H1 (cell line): ENCODE measurements around the gene MAP1LC3A. TPM values are rescaled to one million over a fixed set of nuclear protein-coding genes. Genes with fewer than 3 reads are reported as not detected.
A peak's percentile ranks its signal among the peaks of the same experiment; 100 is the strongest.

Experiments used
- CTCF ChIA-PET: fragments of 300-600 bp; sonication (Branson Sonifier 250); formaldehyde crosslinking; loops from one replicate; lab custom pipeline; 2021; ENCODE audit not compliant: partially characterized antibody; lab: Charles Lee
- POLR2A ChIA-PET: fragments of 300-600 bp; sonication (Branson Sonifier 250); formaldehyde crosslinking; loops from one replicate; lab custom pipeline; 2021; ENCODE audit warnings: inconsistent platforms; ENCODE audit not compliant: partially characterized antibody; lab: Charles Lee
- DNase-seq, 2 experiments: peaks; one replicate each; pipeline versions ENCODE4 v3.0.0 to v3.0.0-alpha.2; 2010 to 2022; ENCODE audit warnings: low spot score in 2 of 2, low read depth in 1 of 2, mixed read lengths in 1 of 2
- FAIRE-seq: peaks from 2 replicates; lab custom pipeline; 2011; peaks lifted over from hg19 to GRCh38; lab: Jason Lieb, UNC
- H2AFZ ChIP-seq: 2 replicates; pipeline ENCODE4 v1.8.1; 2012; ENCODE audit warnings: low read length, inconsistent platforms
- H2AK5ac ChIP-seq: 2 replicates; pipeline ENCODE4 v1.6.1; 2013; ENCODE audit warnings: low read depth, low read length
- H2BK120ac ChIP-seq: replicated peaks from 2 replicates; pipeline ENCODE3; 2013; ENCODE audit warnings: low read depth, low read length, inconsistent platforms
- H2BK12ac ChIP-seq: 2 replicates; pipeline ENCODE4 v1.6.1; 2013; ENCODE audit warnings: low read depth, low read length
- H2BK15ac ChIP-seq: 2 replicates; pipeline ENCODE4 v1.6.1; 2013; ENCODE audit warnings: low read length
- H2BK20ac ChIP-seq: 2 replicates; pipeline ENCODE4 v1.6.1; 2013; ENCODE audit warnings: low read length
- H2BK5ac ChIP-seq: 2 replicates; pipeline ENCODE4 v1.6.1; 2013; ENCODE audit warnings: low read depth, low read length
- H3K14ac ChIP-seq: 2 replicates; pipeline ENCODE4 v1.6.1; 2013; ENCODE audit warnings: inconsistent platforms; ENCODE audit not compliant: insufficient read length
- H3K18ac ChIP-seq: 2 replicates; pipeline ENCODE4 v1.6.1; 2013; ENCODE audit warnings: low read length; ENCODE audit errors: extremely low read depth
- H3K23ac ChIP-seq: 2 replicates; pipeline ENCODE4 v1.6.1; 2013; ENCODE audit warnings: inconsistent platforms; ENCODE audit not compliant: insufficient read length
- H3K23me2 ChIP-seq: 2 replicates; pipeline ENCODE4 v1.6.1; 2013; ENCODE audit warnings: low read depth, low read length
- H3K27ac ChIP-seq: 2 replicates; pipeline ENCODE4 v1.6.1; 2011; ENCODE audit warnings: low read depth, low read length, inconsistent platforms
- H3K27me3 ChIP-seq, 4 experiments: replicated peaks in 1 of 4; 1 replicate in 1 of 4; 2 replicates in 3 of 4; pipeline versions ENCODE4 v1.6.1 to v1.8.1; 2011 to 2013; ENCODE audit warnings: low read length in 3 of 4, mild to moderate bottlenecking in 3 of 4, inconsistent platforms in 2 of 4, mixed read lengths in 2 of 4, moderate library complexity in 1 of 4; ENCODE audit not compliant: control insufficient read depth in 3 of 4, insufficient read depth in 3 of 4; ENCODE audit errors: extremely low read depth in 1 of 4
- H3K36me3 ChIP-seq, 4 experiments: 2 replicates each; pipeline versions ENCODE4 v1.6.1 to v1.8.1; 2011 to 2013; ENCODE audit warnings: mild to moderate bottlenecking in 4 of 4, low read length in 3 of 4, moderate library complexity in 2 of 4, control low read depth in 1 of 4, inconsistent platforms in 1 of 4; ENCODE audit not compliant: insufficient read depth in 4 of 4, control insufficient read depth in 2 of 4
- H3K4ac ChIP-seq: replicated peaks from 2 replicates; pipeline ENCODE3; 2013; ENCODE audit warnings: low read length, low read depth, mixed read lengths, inconsistent platforms; ENCODE audit not compliant: insufficient read length
- H3K4me1 ChIP-seq, 4 experiments: replicated peaks in 1 of 4; 1 replicate in 1 of 4; 2 replicates in 3 of 4; pipeline versions ENCODE4 v1.6.1 to v1.8.1; 2011 to 2013; ENCODE audit warnings: low read length in 3 of 4, inconsistent platforms in 2 of 4, mixed read lengths in 1 of 4; ENCODE audit not compliant: insufficient read depth in 4 of 4, control insufficient read depth in 3 of 4
- H3K4me2 ChIP-seq, 2 experiments: 2 replicates each; pipeline versions ENCODE4 v1.6.1 to v1.8.1; 2011 to 2013; ENCODE audit warnings: low read depth in 2 of 2, low read length in 2 of 2, control low read depth in 1 of 2, inconsistent platforms in 1 of 2, mild to moderate bottlenecking in 1 of 2; ENCODE audit not compliant: insufficient read depth in 1 of 2
- H3K4me3 ChIP-seq, 4 experiments: fragments of 200-600, 300-600 bp in 1 of 4; sonication (generic), shearing (Covaris generic), sonication (Bioruptor Twin) in 1 of 4; 2 replicates each; pipeline versions ENCODE4 v1.5.1 to v1.8.1; 2011 to 2016; ENCODE audit warnings: low read length in 4 of 4, low read depth in 3 of 4, control low read depth in 2 of 4, inconsistent platforms in 2 of 4, mild to moderate bottlenecking in 2 of 4, mixed read lengths in 1 of 4, moderate library complexity in 1 of 4; ENCODE audit not compliant: insufficient read depth in 2 of 4; ENCODE audit errors: extremely low read depth in 1 of 4
- H3K56ac ChIP-seq: replicated peaks from 2 replicates; pipeline ENCODE3; 2013; ENCODE audit warnings: low read depth, mild to moderate bottlenecking, mixed read lengths, low read length, inconsistent platforms; ENCODE audit not compliant: insufficient read length
- H3K79me1 ChIP-seq: 2 replicates; pipeline ENCODE4 v1.6.1; 2013; ENCODE audit warnings: low read depth, low read length, control low read depth
- H3K79me2 ChIP-seq, 2 experiments: 2 replicates each; pipeline versions ENCODE4 v1.6.1 to v1.8.1; 2012 to 2013; ENCODE audit warnings: low read length in 2 of 2, mild to moderate bottlenecking in 2 of 2, inconsistent platforms in 1 of 2; ENCODE audit not compliant: insufficient read depth in 2 of 2, control insufficient read depth in 1 of 2
- H3K9ac ChIP-seq, 4 experiments: replicated peaks in 1 of 4; 1 replicate in 1 of 4; 2 replicates in 3 of 4; pipeline versions ENCODE4 v1.6.1 to v1.8.1; 2011 to 2013; ENCODE audit warnings: low read depth in 3 of 4, low read length in 3 of 4, control low read depth in 2 of 4, mild to moderate bottlenecking in 2 of 4, moderate library complexity in 2 of 4, inconsistent platforms in 1 of 4; ENCODE audit errors: extremely low read depth in 1 of 4
- H3K9me3 ChIP-seq, 2 experiments: 2 replicates each; pipeline versions ENCODE4 v1.6.1 to v1.8.1; 2012 to 2013; ENCODE audit warnings: mild to moderate bottlenecking in 2 of 2, moderate library complexity in 2 of 2, control low read depth in 1 of 2, inconsistent platforms in 1 of 2, low read depth in 1 of 2, low read length in 1 of 2, mixed read lengths in 1 of 2; ENCODE audit not compliant: insufficient read depth in 2 of 2
- H4K20me1 ChIP-seq, 2 experiments: replicated peaks in 1 of 2; 2 replicates each; pipeline versions ENCODE3 to v1.8.1; 2011 to 2013; ENCODE audit warnings: inconsistent platforms in 2 of 2, low read length in 2 of 2, mild to moderate bottlenecking in 1 of 2; ENCODE audit not compliant: insufficient read depth in 2 of 2, control insufficient read depth in 1 of 2
- H4K5ac ChIP-seq: 2 replicates; pipeline ENCODE4 v1.6.1; 2013; ENCODE audit warnings: low read length, low read depth, mixed read lengths, inconsistent platforms; ENCODE audit not compliant: insufficient read length
- H4K8ac ChIP-seq: 2 replicates; pipeline ENCODE4 v1.8.0; 2013; ENCODE audit warnings: mild to moderate bottlenecking, moderate library complexity, low read length, inconsistent platforms; ENCODE audit not compliant: insufficient read depth; ENCODE audit errors: extremely low read depth
- H4K91ac ChIP-seq: replicated peaks from 2 replicates; pipeline ENCODE3; 2013; ENCODE audit warnings: low read length, mixed read lengths, inconsistent platforms; ENCODE audit not compliant: insufficient read length
- POLR2A ChIP-seq, 2 experiments: IDR thresholded peaks; 1 replicate in 1 of 2; 2 replicates in 1 of 2; pipeline ENCODE4 v1.6.1; 2011; ENCODE audit warnings: low read depth in 2 of 2, low read length in 2 of 2, mild to moderate bottlenecking in 2 of 2; ENCODE audit errors: control extremely low read depth in 1 of 2
- RAD21 ChIP-seq, 2 experiments: IDR thresholded peaks in 1 of 2; conservative IDR thresholded peaks in 1 of 2; 2 replicates each; pipeline ENCODE4 v1.6.1; 2011; ENCODE audit warnings: low read depth in 2 of 2, low read length in 2 of 2, improper control_type of control experiment in 1 of 2, inconsistent platforms in 1 of 2, mild to moderate bottlenecking in 1 of 2, moderate library complexity in 1 of 2
- WGBS, 2 experiments: shearing (Covaris generic) in 1 of 2; methylation state at CpG; one replicate each; pipeline versions ENCODE4 v1.1.6 to v1.1.7; 2013 to 2015; ENCODE audit warnings: low lambda C conversion rate in 2 of 2, mixed read lengths in 2 of 2, inconsistent platforms in 1 of 2, low coverage in 1 of 2, missing lambda C conversion rate in 1 of 2; ENCODE audit not compliant: insufficient replicate concordance in 2 of 2, insufficient coverage in 1 of 2, insufficient read length in 1 of 2; ENCODE audit errors: extremely low coverage in 1 of 2, missing lambda C conversion rate in 1 of 2; 5-methylcytosine and 5-hydroxymethylcytosine counted together
- polyA plus RNA-seq, 7 experiments: library from polyadenylated mRNA; depleted of rRNA in 3 of 7; stranded (reverse) in 5 of 7; unstranded in 2 of 7; fragments of >200 nt in 5 of 7; fragments of 200-250 nt in 2 of 7; gene quantifications; 1 replicate in 5 of 7; 2 replicates in 1 of 7; 4 replicates in 1 of 7; pipeline versions ENCODE4 v1.2.1 to v1.2.3, GENCODE V29; 2011 to 2013; ENCODE audit warnings: missing spikeins in 2 of 7, mixed read lengths in 2 of 7
- total RNA-seq: library from RNA; stranded (reverse); fragmentation: NEBNext Ultra II Directional; extraction: Animal tissue kit (Norgen Biotek cat#: 25700); gene quantifications from 2 replicates; pipeline ENCODE4 v1.2.1, GENCODE V29; 2021
- TF ChIP-seq, protein P1 (sequence below), 3 experiments: IDR thresholded peaks; 1 replicate in 2 of 3; 2 replicates in 1 of 3; pipeline versions ENCODE4 v1.5.1 to v1.6.1; 2011; ENCODE audit warnings: low read length in 3 of 3, mild to moderate bottlenecking in 3 of 3, inconsistent platforms in 2 of 3, low read depth in 1 of 3, moderate library complexity in 1 of 3; ENCODE audit not compliant: insufficient read depth in 1 of 3; ENCODE audit errors: control extremely low read depth in 1 of 3

The MAP1LC3A gene
- total and polyA plus RNA-seq, 2 of the 8 experiments (the other 6 are each of a cell fraction or from before 2014, with no cell fraction given): 5.0 to 6.1 TPM

DNA sequence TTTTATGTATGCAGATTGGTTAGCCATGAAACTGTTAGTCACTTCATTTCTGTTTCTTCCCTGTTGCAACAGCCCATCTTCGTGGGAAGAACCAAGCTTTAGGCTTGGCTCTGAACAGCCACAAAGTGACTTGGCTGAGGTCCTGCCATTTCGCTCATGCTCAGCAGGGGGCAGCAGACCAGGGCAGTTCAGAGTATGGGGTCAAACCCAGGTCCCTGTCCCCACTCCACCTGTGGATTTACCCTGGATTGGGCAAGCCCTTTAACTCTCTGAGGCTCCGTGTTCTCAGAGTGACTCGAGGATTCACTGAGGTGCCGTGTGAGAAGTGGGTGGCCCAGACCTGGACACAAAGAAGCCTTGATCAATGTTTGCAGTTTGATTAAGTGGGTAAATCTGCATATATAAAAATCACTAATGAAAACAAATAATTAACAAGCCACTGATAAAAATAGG, 19.8 kb upstream of the MAP1LC3A start:
- H3K4ac ChIP-seq: no peak overlapping the region
- no peak overlapping the region for H3K14ac ChIP-seq
- ChIA-PET POLR2A (interaction anchor here (0.7 to 1.2 kb wide), 3 partner anchors 10 to 61 kb away, joined by 3 to 4 read pairs (median 4); no protein-coding TSS in a partner anchor), CTCF (interaction anchor here (0.6 to 4.9 kb wide), 28 partner anchors 10 to 347 kb away, joined by 3 to 24 read pairs (median 3); partner anchors contain the start of gene DYNLRB1)
- H3K4me2 ChIP-seq: no peak overlapping the region
- no peak overlapping the region for H3K4me3 ChIP-seq
- no peaks in the 10 kb centered on the region for H3K27me3 ChIP-seq
- no peak overlapping the region for H3K27ac ChIP-seq
- H3K79me1 ChIP-seq: no peaks in the 10 kb centered on the region; the same call in 1 of the 2 replicates
- WGBS, 2 experiments: 72% methylated on average over 5 of the region's 5 CpGs; no CpG with 5 or more reads in 1 of the 2 experiments
- FAIRE-seq (peak; percentile 60), DNase-seq (peak in 1 of 2 experiments; percentile 82)
- H3K9me3 ChIP-seq: no peaks in the 10 kb centered on the region
- H2AFZ ChIP-seq: no peak overlapping the region
- peaks cover 13 to 26% (median 22%) of the 10 kb centered on the region in 4 experiments for H3K36me3 ChIP-seq
- H3K23ac ChIP-seq: no peak overlapping the region
- H4K20me1 ChIP-seq: peaks cover 2 to 13% of the 10 kb centered on the region in 2 experiments
- H4K91ac ChIP-seq: no peak overlapping the region
- H2BK5ac ChIP-seq: no peak overlapping the region
- H3K9ac ChIP-seq: no peak overlapping the region
- no peaks in the 10 kb centered on the region for H3K23me2 ChIP-seq
- H4K5ac ChIP-seq: no peak overlapping the region
- H2BK20ac ChIP-seq: no peak overlapping the region
- H3K56ac ChIP-seq: no peak overlapping the region
- TF ChIP-seq POLR2A (IDR thresholded peaks at IDR 0.05; ENCODE audit: control extremely low read depth in 1 of 2, low read depth in 2 of 2, low read length in 2 of 2): no peak
- peak; percentile 58 to 68 for TF ChIP-seq RAD21 (IDR thresholded peaks at IDR 0.05 in 1 of 2, conservative IDR thresholded peaks at IDR 0.05 in 1 of 2; ENCODE audit: low read depth in 2 of 2, low read length in 2 of 2)
- TF ChIP-seq, protein P1, sequence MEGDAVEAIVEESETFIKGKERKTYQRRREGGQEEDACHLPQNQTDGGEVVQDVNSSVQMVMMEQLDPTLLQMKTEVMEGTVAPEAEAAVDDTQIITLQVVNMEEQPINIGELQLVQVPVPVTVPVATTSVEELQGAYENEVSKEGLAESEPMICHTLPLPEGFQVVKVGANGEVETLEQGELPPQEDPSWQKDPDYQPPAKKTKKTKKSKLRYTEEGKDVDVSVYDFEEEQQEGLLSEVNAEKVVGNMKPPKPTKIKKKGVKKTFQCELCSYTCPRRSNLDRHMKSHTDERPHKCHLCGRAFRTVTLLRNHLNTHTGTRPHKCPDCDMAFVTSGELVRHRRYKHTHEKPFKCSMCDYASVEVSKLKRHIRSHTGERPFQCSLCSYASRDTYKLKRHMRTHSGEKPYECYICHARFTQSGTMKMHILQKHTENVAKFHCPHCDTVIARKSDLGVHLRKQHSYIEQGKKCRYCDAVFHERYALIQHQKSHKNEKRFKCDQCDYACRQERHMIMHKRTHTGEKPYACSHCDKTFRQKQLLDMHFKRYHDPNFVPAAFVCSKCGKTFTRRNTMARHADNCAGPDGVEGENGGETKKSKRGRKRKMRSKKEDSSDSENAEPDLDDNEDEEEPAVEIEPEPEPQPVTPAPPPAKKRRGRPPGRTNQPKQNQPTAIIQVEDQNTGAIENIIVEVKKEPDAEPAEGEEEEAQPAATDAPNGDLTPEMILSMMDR (IDR thresholded peaks at IDR 0.05; ENCODE audit: control extremely low read depth in 1 of 3, insufficient read depth in 1 of 3, low read depth in 1 of 3, low read length in 3 of 3): peak; percentile 71 to 87 (median 83)
- H3K4me1 ChIP-seq: peaks cover 0 to 2% (median 0%) of the 10 kb centered on the region in 4 experiments; a peak in 3 of 7 replicates
- peak overlapping the region; percentile 59; the same call in 1 of the 2 replicates for H4K8ac ChIP-seq
- no peak overlapping the region for H2BK15ac ChIP-seq
- no peaks in the 10 kb centered on the region for H3K79me2 ChIP-seq
- H2BK120ac ChIP-seq: no peak overlapping the region
- no peak overlapping the region for H2AK5ac ChIP-seq
- no peak overlapping the region for H3K18ac ChIP-seq
- H2BK12ac ChIP-seq: no peak overlapping the region
